Lower lobe of right lung (tissue), 2 donors: ENCODE measurements around the gene CHTOP. TPM values are rescaled to one million over a fixed set of nuclear protein-coding genes. Genes with fewer than 3 reads are reported as not detected.
A peak's percentile ranks its signal among the peaks of the same experiment; 100 is the strongest.

Experiments
- ATAC-seq, 2 donors: fragments of 200-7000 bp; cut with Tn5 transposase; one replicate each; pipeline ENCODE4 v1.9.1; 2020 to 2022; ENCODE audit warnings: mild to moderate bottlenecking in 2 of 2, moderate library complexity in 2 of 2
- DNase-seq: peaks from one replicate; pipeline ENCODE4 v3.0.0-alpha.2; 2020
- H3K27ac ChIP-seq: fragments of 200-600 bp; one replicate; pipeline ENCODE4 v1.8.0; 2022
- H3K27me3 ChIP-seq: fragments of 200-600 bp; one replicate; pipeline ENCODE4 v1.8.0; 2022; ENCODE audit warnings: low read depth
- H3K36me3 ChIP-seq: fragments of 200-600 bp; one replicate; pipeline ENCODE4 v1.8.0; 2022; ENCODE audit warnings: mild to moderate bottlenecking
- H3K4me1 ChIP-seq: fragments of 200-600 bp; one replicate; pipeline ENCODE4 v1.8.0; 2022
- H3K4me3 ChIP-seq: fragments of 200-600 bp; one replicate; pipeline ENCODE4 v1.8.0; 2022; ENCODE audit warnings: mild to moderate bottlenecking
- H3K9me3 ChIP-seq: fragments of 200-600 bp; one replicate; pipeline ENCODE4 v1.8.0; 2022
- CTCF ChIP-seq: fragments of 200-600 bp; IDR thresholded peaks from one replicate; pipeline ENCODE4 v1.8.0; 2022; ENCODE audit warnings: antibody characterized with exemption, mild to moderate bottlenecking
- intact Hi-C: fragments of 100-400 bp; cut with DNase I; formaldehyde crosslinking; loops from one replicate; pipeline ENCODE4 v1.11.0; 2022
- total RNA-seq: library from RNA; stranded (reverse); fragmentation: NEBNext Ultra II Directional; extraction: Animal tissue kit (Norgen Biotek cat#: 25700); gene quantifications from one replicate; pipeline ENCODE4 v1.2.1, GENCODE V29; 2021
- donor health status: DM: no; HTN: yes; CAD: no; lungs with severe emphysema.

The CHTOP gene
- total RNA-seq, 1 donor from 2014 or later: 72.2 TPM

GRCh38 chr1:153640861-153641260 is 7.0 kb downstream of the CHTOP start:
- DNase-seq: no peak
- no peak for ATAC-seq
- peaks cover 100% of the 10 kb centered on the region for H3K36me3 ChIP-seq
- TF ChIP-seq CTCF: no peak
- no peaks in the 10 kb centered on the region for H3K9me3 ChIP-seq
- H3K27me3 ChIP-seq: no peaks in the 10 kb centered on the region
- peaks cover 24% of the 10 kb centered on the region for H3K4me1 ChIP-seq
- H3K4me3 ChIP-seq: no peak overlapping the region
- no peak overlapping the region for H3K27ac ChIP-seq
- intact Hi-C loops: no loop called here

- Histone ChIP-seq H3K4me3 (no peak overlapping the region), H3K36me3 (peaks cover 97% of the 10 kb centered on the region), H3K4me1 (peaks cover 15% of the 10 kb centered on the region), H3K27me3 (no peaks in the 10 kb centered on the region), H3K27ac (no peak overlapping the region), H3K9me3 (no peaks in the 10 kb centered on the region)
- ATAC-seq (no peak), DNase-seq (no peak)
- no peak for TF ChIP-seq CTCF
- intact Hi-C loops: no loop called here
These were observed 8.3 kb downstream of the CHTOP start for GRCh38 chr1:153642161-153642560.

GRCh38 chr1:153643100-153643499 is 9.2 kb downstream of the CHTOP start:
- Histone ChIP-seq H3K27ac (no peak overlapping the region), H3K4me1 (peaks cover 17% of the 10 kb centered on the region), H3K36me3 (peaks cover 88% of the 10 kb centered on the region), H3K9me3 (no peaks in the 10 kb centered on the region), H3K4me3 (no peak overlapping the region), H3K27me3 (no peaks in the 10 kb centered on the region)
- intact Hi-C loops: no loop called here
- ATAC-seq: no peak
- TF ChIP-seq CTCF: no peak
- no peak for DNase-seq

GRCh38 chr1:153643816-153644215 is 9.9 kb downstream of the CHTOP start:
- H3K27ac ChIP-seq: no peak overlapping the region
- TF ChIP-seq CTCF: no peak
- no peaks in the 10 kb centered on the region for H3K9me3 ChIP-seq
- H3K27me3 ChIP-seq: no peaks in the 10 kb centered on the region
- DNase-seq: no peak
- intact Hi-C loops: no loop called here
- ATAC-seq: no peak
- H3K4me3 ChIP-seq: no peak overlapping the region
- H3K36me3 ChIP-seq: peaks cover 81% of the 10 kb centered on the region
- peaks cover 17% of the 10 kb centered on the region for H3K4me1 ChIP-seq

- DNase-seq: no peak
- Histone ChIP-seq H3K4me3 (no peak overlapping the region), H3K36me3 (peaks cover 51% of the 10 kb centered on the region), H3K4me1 (peaks cover 17% of the 10 kb centered on the region), H3K27ac (peak overlapping the region; percentile 13), H3K27me3 (no peaks in the 10 kb centered on the region), H3K9me3 (no peaks in the 10 kb centered on the region)
- TF ChIP-seq CTCF: no peak
- intact Hi-C loops: no loop called here
- ATAC-seq: peak; percentile 59 to 61
These were observed 12.9 kb downstream of the CHTOP start for GRCh38 chr1:153646672-153647345.
